Esophagus squamous epithelium (tissue), 4 donors: ENCODE results near the gene SARNP.

ENCODE experiments used
- POLR2A ChIP-seq, 4 donors: fragments of 450-650 bp; IDR thresholded peaks; one replicate each; pipeline ENCODE4 v1.6.1; 2017; ENCODE audit warnings: antibody characterized with exemption in 4 of 4, mild to moderate bottlenecking in 4 of 4, moderate library complexity in 3 of 4
- TF ChIP-seq, protein P1 (sequence below), 6 experiments: fragments of 450-650 bp in 4 of 6; fragments of 200-600 bp in 2 of 6; sonication (generic) in 2 of 6; IDR thresholded peaks; one replicate each; pipeline ENCODE4 v1.5.1; 2016 to 2019; ENCODE audit warnings: antibody characterized with exemption in 6 of 6, mild to moderate bottlenecking in 4 of 6, moderate library complexity in 4 of 6

DNA sequence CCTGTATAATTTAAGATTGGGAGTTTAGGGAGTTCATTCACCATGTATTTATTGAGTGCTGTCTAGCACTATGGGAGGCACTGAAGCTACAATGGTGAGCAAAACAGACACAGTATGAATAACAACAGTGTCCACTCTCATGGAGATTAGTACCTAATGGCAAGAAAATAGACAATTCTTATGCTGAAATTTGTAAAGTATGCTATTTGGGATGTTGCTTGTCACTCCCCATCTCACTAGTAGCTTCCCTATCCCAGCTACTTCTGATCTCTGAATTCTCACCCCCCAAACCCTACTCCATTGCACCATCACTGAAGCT, 70.7 kb downstream of the SARNP start:
- TF ChIP-seq, protein P1, sequence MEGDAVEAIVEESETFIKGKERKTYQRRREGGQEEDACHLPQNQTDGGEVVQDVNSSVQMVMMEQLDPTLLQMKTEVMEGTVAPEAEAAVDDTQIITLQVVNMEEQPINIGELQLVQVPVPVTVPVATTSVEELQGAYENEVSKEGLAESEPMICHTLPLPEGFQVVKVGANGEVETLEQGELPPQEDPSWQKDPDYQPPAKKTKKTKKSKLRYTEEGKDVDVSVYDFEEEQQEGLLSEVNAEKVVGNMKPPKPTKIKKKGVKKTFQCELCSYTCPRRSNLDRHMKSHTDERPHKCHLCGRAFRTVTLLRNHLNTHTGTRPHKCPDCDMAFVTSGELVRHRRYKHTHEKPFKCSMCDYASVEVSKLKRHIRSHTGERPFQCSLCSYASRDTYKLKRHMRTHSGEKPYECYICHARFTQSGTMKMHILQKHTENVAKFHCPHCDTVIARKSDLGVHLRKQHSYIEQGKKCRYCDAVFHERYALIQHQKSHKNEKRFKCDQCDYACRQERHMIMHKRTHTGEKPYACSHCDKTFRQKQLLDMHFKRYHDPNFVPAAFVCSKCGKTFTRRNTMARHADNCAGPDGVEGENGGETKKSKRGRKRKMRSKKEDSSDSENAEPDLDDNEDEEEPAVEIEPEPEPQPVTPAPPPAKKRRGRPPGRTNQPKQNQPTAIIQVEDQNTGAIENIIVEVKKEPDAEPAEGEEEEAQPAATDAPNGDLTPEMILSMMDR (IDR thresholded peaks at IDR 0.05), result no peak
- no peak for TF ChIP-seq POLR2A (IDR thresholded peaks at IDR 0.05)
